Heart right ventricle (tissue), 16 donors: Measurements from ENCODE around the gene OSBPL10. TPM values are rescaled to one million over a fixed set of nuclear protein-coding genes. Genes with fewer than 3 reads are reported as not detected.

Experiments
- ATAC-seq, 8 donors: fragments of 200-7000 bp; cut with Tn5 transposase; one replicate each; pipeline ENCODE4 v1.9.1; 2020; ENCODE audit warnings: mild to moderate bottlenecking in 8 of 8, moderate library complexity in 8 of 8, moderate number of reproducible peaks in 1 of 8
- DNase-seq, 2 donors: peaks; one replicate each; pipeline ENCODE4 v3.0.0-alpha.2; 2020
- H3K27ac ChIP-seq, 10 donors: fragments of 200-600 bp; sonication (generic) in 2 of 10; one replicate each; pipeline versions ENCODE4 v1.5.0 to v1.8.0; 2020 to 2022; ENCODE audit warnings: mild to moderate bottlenecking in 3 of 10
- H3K27me3 ChIP-seq, 7 donors: fragments of 200-600 bp; one replicate each; pipeline ENCODE4 v1.8.0; 2021 to 2022; ENCODE audit warnings: mild to moderate bottlenecking in 2 of 7
- H3K36me3 ChIP-seq, 9 donors: fragments of 200-600 bp; sonication (generic) in 1 of 9; one replicate each; pipeline versions ENCODE4 v1.5.0 to v1.8.0; 2020 to 2022; ENCODE audit warnings: mild to moderate bottlenecking in 2 of 9
- H3K4me1 ChIP-seq, 9 donors: fragments of 200-600 bp; sonication (generic) in 1 of 9; one replicate each; pipeline versions ENCODE4 v1.5.0 to v1.8.0; 2020 to 2022; ENCODE audit warnings: mild to moderate bottlenecking in 4 of 9
- H3K4me3 ChIP-seq, 10 donors: fragments of 200-600 bp; sonication (generic) in 2 of 10; one replicate each; pipeline versions ENCODE4 v1.5.0 to v1.8.0; 2020 to 2022; ENCODE audit warnings: mild to moderate bottlenecking in 7 of 10, moderate library complexity in 2 of 10
- H3K9me3 ChIP-seq, 11 donors: fragments of 200-600 bp in 10 of 11; sonication (generic) in 2 of 11; one replicate each; pipeline versions ENCODE4 v1.5.0 to v1.8.0; 2013 to 2022; ENCODE audit warnings: mild to moderate bottlenecking in 2 of 11, control low read depth in 1 of 11, moderate library complexity in 1 of 11
- WGBS, 2 donors: extraction: QIAGEN DNeasy Blood & Tissue Kit; methylation state at CpG; one replicate each; pipeline ENCODE4 v1.1.7; 2013; ENCODE audit warnings: inconsistent platforms in 1 of 2; 5-methylcytosine and 5-hydroxymethylcytosine counted together
- intact Hi-C, 10 donors: fragments of 100-400 bp; cut with DNase I; formaldehyde crosslinking; loops; one replicate each; pipeline versions ENCODE4 v1.11.1 to v1.14.2; 2022
- polyA plus RNA-seq, 2 donors: library from polyadenylated mRNA; stranded (reverse); fragments of 200-250 nt; gene quantifications; one replicate each; pipeline ENCODE4 v1.2.3, GENCODE V29; 2013
- total RNA-seq, 10 donors: library from RNA; stranded (reverse); fragmentation: NEBNext Ultra II Directional in 3 of 10; extraction: Animal tissue kit (Norgen Biotek cat#: 25700) in 3 of 10; gene quantifications; one replicate each; pipeline versions ENCODE4 v1.2.1 to v1.2.4, GENCODE V29; 2021 to 2023
- TF ChIP-seq, protein P1 (sequence below), 9 donors: fragments of 200-600 bp; sonication (generic) in 2 of 9; IDR thresholded peaks; one replicate each; pipeline versions ENCODE4 v1.5.0 to v1.8.0; 2021 to 2022; ENCODE audit warnings: antibody characterized with exemption in 9 of 9, mild to moderate bottlenecking in 5 of 9, moderate library complexity in 1 of 9
- donor health status: Arrhythmogenic right ventricular cardiomyopathy.
- donor health status: ischemic (EF 13 %, LVEDD 7.1; RV severe dilation, severe dysfunction).
- donor health status: healthy with polysubstance abuse.
- donor health status: DM: no; HTN: yes; CAD: no.
- donor health status: DM: no; HTN: no; CAD: no.
- donor health status: ischemic (EF 25% LVEDD 6.9; RV normal size, moderate dysfunction).
- donor health status: ischemic (EF 25% LVEDD 5.7; RV mildly dilated, moderate dysfunction).
- donor health status: healthy.
- donor health status: DM: yes; HTN: yes; CAD: no.
- donor health status: Ischemic cardiomyopathy.
- donor health status: ischemic (EF 35%, LVEDD 5.7; RV mildly dilated, moderate dysfunction).
- donor health status: nonischemic (EF 11% LVEDD 7.7; RV severe dilation, severe dysfunction).
- donor health status: DM: yes; HTN: yes; CAD: no.
- donor health status: PGD.
- donor health status: ischemic (EF 29% LVEDD 5.4; RV normal size, mild dysfunction).
- donor health status: nonischemic (EF 23%, LVEDD 6.1; RV moderate dilation, normal function).

Gene OSBPL10
- total and polyA plus RNA-seq, 12 donors, result 1.2 to 8.5 (median 4.1) TPM

DNA sequence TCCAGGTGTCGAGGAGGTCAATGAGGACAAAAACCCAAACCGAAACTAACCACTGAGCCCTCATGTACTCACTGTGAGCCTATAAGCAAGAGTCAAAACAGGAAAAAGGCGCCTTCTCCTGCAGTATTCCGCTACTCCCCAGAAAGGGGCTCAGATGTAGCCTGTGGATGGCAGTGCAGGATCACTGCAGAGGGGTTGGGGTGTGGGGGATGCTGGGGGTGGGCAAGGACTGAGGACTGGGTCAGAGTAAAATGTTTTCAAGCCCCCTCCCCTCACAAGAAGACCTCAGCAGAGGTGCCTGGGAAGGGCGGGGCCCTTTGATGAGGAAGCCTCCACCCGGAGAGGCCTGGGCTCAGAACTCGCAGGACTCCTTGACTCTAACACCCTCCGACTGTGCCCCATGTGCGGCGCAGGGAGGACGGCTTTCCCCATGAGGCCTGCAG is 170.1 kb downstream of the OSBPL10 start:
- Histone ChIP-seq H3K27me3 (no peaks in the 10 kb centered on the region), H3K36me3 (no peaks in the 10 kb centered on the region), H3K9me3 (no peaks in the 10 kb centered on the region), H3K27ac (no peak overlapping the region), H3K4me1 (no peaks in the 10 kb centered on the region), H3K4me3 (no peak overlapping the region)
- WGBS, 2 donors, result 98% methylated on average over 11 of the region's 11 CpGs
- ATAC-seq (no peak), DNase-seq (no peak)
- TF ChIP-seq, protein P1, sequence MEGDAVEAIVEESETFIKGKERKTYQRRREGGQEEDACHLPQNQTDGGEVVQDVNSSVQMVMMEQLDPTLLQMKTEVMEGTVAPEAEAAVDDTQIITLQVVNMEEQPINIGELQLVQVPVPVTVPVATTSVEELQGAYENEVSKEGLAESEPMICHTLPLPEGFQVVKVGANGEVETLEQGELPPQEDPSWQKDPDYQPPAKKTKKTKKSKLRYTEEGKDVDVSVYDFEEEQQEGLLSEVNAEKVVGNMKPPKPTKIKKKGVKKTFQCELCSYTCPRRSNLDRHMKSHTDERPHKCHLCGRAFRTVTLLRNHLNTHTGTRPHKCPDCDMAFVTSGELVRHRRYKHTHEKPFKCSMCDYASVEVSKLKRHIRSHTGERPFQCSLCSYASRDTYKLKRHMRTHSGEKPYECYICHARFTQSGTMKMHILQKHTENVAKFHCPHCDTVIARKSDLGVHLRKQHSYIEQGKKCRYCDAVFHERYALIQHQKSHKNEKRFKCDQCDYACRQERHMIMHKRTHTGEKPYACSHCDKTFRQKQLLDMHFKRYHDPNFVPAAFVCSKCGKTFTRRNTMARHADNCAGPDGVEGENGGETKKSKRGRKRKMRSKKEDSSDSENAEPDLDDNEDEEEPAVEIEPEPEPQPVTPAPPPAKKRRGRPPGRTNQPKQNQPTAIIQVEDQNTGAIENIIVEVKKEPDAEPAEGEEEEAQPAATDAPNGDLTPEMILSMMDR (IDR thresholded peaks at IDR 0.05), result no peak
- intact Hi-C loops, result no loop called here

GRCh38 chr3:31808143-31808720 is 172.8 kb downstream of the OSBPL10 start:
- DNase-seq (no peak), ATAC-seq (no peak)
- no peak overlapping the region for H3K4me3 ChIP-seq
- no peaks in the 10 kb centered on the region for H3K9me3 ChIP-seq
- H3K4me1 ChIP-seq, result no peaks in the 10 kb centered on the region
- intact Hi-C loops, result no loop called here
- TF ChIP-seq, protein P1 (IDR thresholded peaks at IDR 0.05), result no peak
- WGBS, 2 donors, result 95 to 96% methylated on average over 3 of the region's 3 CpGs
- no peaks in the 10 kb centered on the region for H3K27me3 ChIP-seq
- H3K36me3 ChIP-seq, result no peaks in the 10 kb centered on the region
- no peak overlapping the region for H3K27ac ChIP-seq

- Histone ChIP-seq H3K9me3 (no peaks in the 10 kb centered on the region), H3K4me1 (no peaks in the 10 kb centered on the region), H3K27me3 (no peaks in the 10 kb centered on the region), H3K36me3 (no peaks in the 10 kb centered on the region), H3K4me3 (no peak overlapping the region), H3K27ac (no peak overlapping the region)
- TF ChIP-seq, protein P1 (IDR thresholded peaks at IDR 0.05), result no peak
- DNase-seq (no peak), ATAC-seq (no peak)
- 77 to 78% methylated on average over 10 of the region's 10 CpGs for WGBS, 2 donors
- intact Hi-C loops, result no loop called here
These were observed 176.6 kb downstream of the OSBPL10 start for GRCh38 chr3:31804251-31805051.

- intact Hi-C loops, result no loop called here
- ATAC-seq (peak in 1 of 8 donors; percentile 42), DNase-seq (no peak)
- H3K4me1 ChIP-seq, result no peaks in the 10 kb centered on the region
- no peak overlapping the region for H3K27ac ChIP-seq
- no peaks in the 10 kb centered on the region for H3K27me3 ChIP-seq
- H3K4me3 ChIP-seq, result no peak overlapping the region
- H3K36me3 ChIP-seq, result no peaks in the 10 kb centered on the region
- no peaks in the 10 kb centered on the region for H3K9me3 ChIP-seq
- 91% methylated on average over 7 of the region's 7 CpGs for WGBS, 2 donors
- TF ChIP-seq, protein P1 (IDR thresholded peaks at IDR 0.05), result no peak
These were observed 177.9 kb downstream of the OSBPL10 start for GRCh38 chr3:31802981-31803740.
